ENCODE results near the gene NCAPG. TPM values are rescaled to one million over a fixed set of nuclear protein-coding genes. Genes with fewer than 3 reads are reported as not detected.

The NCAPG gene
- total and polyA plus RNA-seq, 2 donors (not counting 1 experiment from before 2014, with no cell fraction given) = 8.0 to 10.1 TPM

DNA sequence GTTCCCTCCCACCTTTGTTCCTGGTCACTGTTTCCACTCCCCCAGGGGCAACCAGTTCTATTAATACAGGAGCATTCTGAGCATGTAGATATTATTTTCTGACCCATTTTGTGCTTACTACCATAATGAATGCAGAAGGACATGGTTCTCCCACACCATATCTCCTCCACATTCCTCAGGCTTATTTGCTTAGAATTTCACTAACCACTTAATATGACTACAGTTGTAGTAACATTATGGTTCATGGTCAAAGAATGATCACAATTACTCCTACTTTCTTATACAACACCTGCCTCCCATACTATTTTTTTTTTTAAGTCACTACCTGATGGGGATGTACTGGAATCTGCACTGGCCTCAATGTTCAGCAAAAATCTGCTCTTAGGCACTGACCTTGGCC is 21.8 kb upstream of the NCAPG start:
- peak in 1 of 2 donors; percentile 66 for DNase-seq (ENCODE audit: low read depth in 2 of 2)
- no peaks in the 10 kb centered on the region for H3K4me1 ChIP-seq (ENCODE audit: control insufficient read depth, extremely low read depth, insufficient read depth, low read length)

DNA sequence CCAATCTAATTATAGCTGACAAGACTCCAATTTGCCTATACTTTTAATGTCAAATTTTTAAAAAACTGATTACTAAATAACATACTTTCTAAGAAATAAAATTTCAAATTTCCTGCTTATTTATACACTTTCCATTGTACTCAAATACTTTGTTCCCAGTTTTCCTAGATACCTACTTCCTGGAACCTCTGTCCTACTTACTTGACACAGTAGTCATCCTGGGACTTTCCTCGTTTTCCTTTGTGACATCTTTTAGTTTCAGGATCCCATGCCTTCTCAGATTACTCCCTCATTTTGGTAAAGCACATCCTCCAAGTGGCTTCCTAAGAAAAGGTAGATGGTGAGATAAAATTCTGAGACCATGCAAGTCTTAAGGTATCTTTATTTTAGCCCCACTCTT is 16.0 kb upstream of the NCAPG start:
- no peaks in the 10 kb centered on the region for H3K9me3 ChIP-seq (ENCODE audit: control insufficient read depth, insufficient read depth, low read depth, low read length)
- H3K4me1 ChIP-seq (ENCODE audit: control insufficient read depth, extremely low read depth, insufficient read depth, low read length) = no peaks in the 10 kb centered on the region
- H3K9ac ChIP-seq (ENCODE audit: insufficient read depth, low read length) = no peak overlapping the region
- H4K20me1 ChIP-seq (ENCODE audit: control insufficient read depth, extremely low read depth, insufficient read depth, low read length) = no peaks in the 10 kb centered on the region
- no peaks in the 10 kb centered on the region for H3K27me3 ChIP-seq (ENCODE audit: control insufficient read depth, insufficient read depth, low read length)
- no peak for DNase-seq (ENCODE audit: low read depth in 2 of 2)
- no peak overlapping the region for H3K4me3 ChIP-seq (replicated peaks in 1 of 4; ENCODE audit: control extremely low read depth in 1 of 4, insufficient read depth in 1 of 4, low read depth in 3 of 4, low read length in 4 of 4)
- no peaks in the 10 kb centered on the region for H3K36me3 ChIP-seq (ENCODE audit: control insufficient read depth, insufficient read depth, low read length)
- no peaks in the 10 kb centered on the region for H3K79me2 ChIP-seq (ENCODE audit: control insufficient read depth, insufficient read depth, low read length)
- H3K4me2 ChIP-seq (ENCODE audit: extremely low read depth, insufficient read depth, low read length) = no peak overlapping the region
- no peak overlapping the region for H2AFZ ChIP-seq (ENCODE audit: low read length)
- no peak overlapping the region for H3K27ac ChIP-seq (ENCODE audit: insufficient read depth, low read length)
- TF ChIP-seq, protein P1, sequence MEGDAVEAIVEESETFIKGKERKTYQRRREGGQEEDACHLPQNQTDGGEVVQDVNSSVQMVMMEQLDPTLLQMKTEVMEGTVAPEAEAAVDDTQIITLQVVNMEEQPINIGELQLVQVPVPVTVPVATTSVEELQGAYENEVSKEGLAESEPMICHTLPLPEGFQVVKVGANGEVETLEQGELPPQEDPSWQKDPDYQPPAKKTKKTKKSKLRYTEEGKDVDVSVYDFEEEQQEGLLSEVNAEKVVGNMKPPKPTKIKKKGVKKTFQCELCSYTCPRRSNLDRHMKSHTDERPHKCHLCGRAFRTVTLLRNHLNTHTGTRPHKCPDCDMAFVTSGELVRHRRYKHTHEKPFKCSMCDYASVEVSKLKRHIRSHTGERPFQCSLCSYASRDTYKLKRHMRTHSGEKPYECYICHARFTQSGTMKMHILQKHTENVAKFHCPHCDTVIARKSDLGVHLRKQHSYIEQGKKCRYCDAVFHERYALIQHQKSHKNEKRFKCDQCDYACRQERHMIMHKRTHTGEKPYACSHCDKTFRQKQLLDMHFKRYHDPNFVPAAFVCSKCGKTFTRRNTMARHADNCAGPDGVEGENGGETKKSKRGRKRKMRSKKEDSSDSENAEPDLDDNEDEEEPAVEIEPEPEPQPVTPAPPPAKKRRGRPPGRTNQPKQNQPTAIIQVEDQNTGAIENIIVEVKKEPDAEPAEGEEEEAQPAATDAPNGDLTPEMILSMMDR (conservative IDR thresholded peaks at IDR 0.05 in 1 of 2, IDR thresholded peaks at IDR 0.05 in 1 of 2; ENCODE audit: low read depth in 1 of 2, low read length in 2 of 2) = no peak
- TF ChIP-seq EZH2 (IDR thresholded peaks at IDR 0.05; ENCODE audit: low read length, missing control alignments) = no peak

More for the DNA sequence above, 21.8 kb upstream of the NCAPG start:
- Histone ChIP-seq H3K9me3 (ENCODE audit: control insufficient read depth, insufficient read depth, low read depth, low read length) (no peaks in the 10 kb centered on the region), H3K79me2 (ENCODE audit: control insufficient read depth, insufficient read depth, low read length) (no peaks in the 10 kb centered on the region), H3K9ac (ENCODE audit: insufficient read depth, low read length) (no peak overlapping the region), H3K27ac (ENCODE audit: insufficient read depth, low read length) (no peak overlapping the region), H3K36me3 (ENCODE audit: control insufficient read depth, insufficient read depth, low read length) (no peaks in the 10 kb centered on the region), H3K4me3 (replicated peaks in 1 of 4; ENCODE audit: control extremely low read depth in 1 of 4, insufficient read depth in 1 of 4, low read depth in 3 of 4, low read length in 4 of 4) (no peak overlapping the region), H4K20me1 (ENCODE audit: control insufficient read depth, extremely low read depth, insufficient read depth, low read length) (no peaks in the 10 kb centered on the region), H3K27me3 (ENCODE audit: control insufficient read depth, insufficient read depth, low read length) (no peaks in the 10 kb centered on the region), H3K4me2 (ENCODE audit: extremely low read depth, insufficient read depth, low read length) (no peak overlapping the region), H2AFZ (ENCODE audit: low read length) (no peak overlapping the region)
- TF ChIP-seq EZH2 (IDR thresholded peaks at IDR 0.05; ENCODE audit: low read length, missing control alignments) = no peak
- TF ChIP-seq, protein P1 (conservative IDR thresholded peaks at IDR 0.05 in 1 of 2, IDR thresholded peaks at IDR 0.05 in 1 of 2; ENCODE audit: low read depth in 1 of 2, low read length in 2 of 2) = no peak

DNA sequence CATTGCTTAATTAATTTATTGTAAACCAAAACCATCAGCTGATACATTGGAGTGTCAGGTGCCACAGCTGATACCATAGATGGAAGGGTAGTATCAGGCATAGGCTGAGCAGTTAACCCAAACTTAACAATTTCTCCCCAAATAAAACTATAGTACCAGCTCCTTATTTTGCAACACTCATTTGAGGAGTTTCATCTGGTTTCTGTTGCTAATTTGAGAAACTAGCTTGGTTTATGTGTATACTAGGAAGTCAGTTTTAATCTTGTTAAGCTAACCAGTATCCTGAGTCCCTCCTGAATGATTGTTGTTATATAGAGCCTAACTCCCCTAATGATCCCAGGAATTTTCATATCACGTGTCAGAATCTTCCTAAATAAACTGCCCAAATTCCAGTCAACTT is 13.0 kb upstream of the NCAPG start:
- Histone ChIP-seq H3K4me3 (replicated peaks in 1 of 4; ENCODE audit: control extremely low read depth in 1 of 4, insufficient read depth in 1 of 4, low read depth in 3 of 4, low read length in 4 of 4) (no peak overlapping the region), H3K79me2 (ENCODE audit: control insufficient read depth, insufficient read depth, low read length) (peaks cover 3% of the 10 kb centered on the region), H3K36me3 (ENCODE audit: control insufficient read depth, insufficient read depth, low read length) (no peaks in the 10 kb centered on the region), H3K27ac (ENCODE audit: insufficient read depth, low read length) (no peak overlapping the region), H2AFZ (ENCODE audit: low read length) (no peak overlapping the region), H3K9me3 (ENCODE audit: control insufficient read depth, insufficient read depth, low read depth, low read length) (no peaks in the 10 kb centered on the region), H4K20me1 (ENCODE audit: control insufficient read depth, extremely low read depth, insufficient read depth, low read length) (no peaks in the 10 kb centered on the region), H3K4me2 (ENCODE audit: extremely low read depth, insufficient read depth, low read length) (no peak overlapping the region), H3K4me1 (ENCODE audit: control insufficient read depth, extremely low read depth, insufficient read depth, low read length) (no peaks in the 10 kb centered on the region), H3K27me3 (ENCODE audit: control insufficient read depth, insufficient read depth, low read length) (no peaks in the 10 kb centered on the region), H3K9ac (ENCODE audit: insufficient read depth, low read length) (no peak overlapping the region)
- DNase-seq (ENCODE audit: low read depth in 2 of 2) = no peak
- TF ChIP-seq EZH2 (IDR thresholded peaks at IDR 0.05; ENCODE audit: low read length, missing control alignments) = no peak
- TF ChIP-seq, protein P1 (conservative IDR thresholded peaks at IDR 0.05 in 1 of 2, IDR thresholded peaks at IDR 0.05 in 1 of 2; ENCODE audit: low read depth in 1 of 2, low read length in 2 of 2) = no peak
